ENCODE data around the gene GPR153.
"Not testable (repeated sequence)": the region's sequence is repeated elsewhere in the genome, so short reads cannot be mapped to it uniquely, and the experiment has no call there.

GPR153 gene

GRCh38 chr1:6222636-6223035, 38.3 kb downstream of the GPR153 start:
- no peak for DNase-seq

DNA sequence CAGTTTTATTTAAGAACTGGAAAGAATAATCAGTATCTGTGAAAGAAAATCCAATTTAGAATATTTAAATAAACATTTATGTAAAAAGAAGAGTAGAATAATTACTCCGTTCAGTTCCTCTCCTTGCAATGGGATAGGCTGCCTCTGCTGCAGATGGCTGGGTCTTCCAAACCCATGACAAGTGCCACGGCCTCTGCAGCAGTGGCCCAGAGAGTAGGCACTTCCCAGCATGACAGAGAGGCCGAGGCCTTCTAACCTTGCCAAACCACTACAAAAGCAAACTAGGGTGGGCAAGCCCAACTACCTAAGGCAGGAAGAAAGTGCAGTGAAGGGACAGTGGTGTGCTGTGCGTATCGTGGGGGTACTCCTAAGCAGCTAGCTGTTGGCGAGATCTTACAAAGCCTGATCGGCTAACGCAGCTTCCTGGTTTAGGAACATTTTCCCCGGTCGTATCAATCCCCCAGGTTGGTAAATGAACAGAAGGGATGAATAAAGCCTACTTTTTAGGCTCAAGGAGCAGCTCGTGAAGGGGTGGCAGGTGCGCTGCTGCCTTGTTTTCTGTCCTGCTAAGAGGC, 39.6 kb downstream of the GPR153 start:
- no peak for DNase-seq

- DNase-seq = no peak
Observed at GRCh38 chr1:6220236-6220635, 40.7 kb downstream of the GPR153 start.

DNA sequence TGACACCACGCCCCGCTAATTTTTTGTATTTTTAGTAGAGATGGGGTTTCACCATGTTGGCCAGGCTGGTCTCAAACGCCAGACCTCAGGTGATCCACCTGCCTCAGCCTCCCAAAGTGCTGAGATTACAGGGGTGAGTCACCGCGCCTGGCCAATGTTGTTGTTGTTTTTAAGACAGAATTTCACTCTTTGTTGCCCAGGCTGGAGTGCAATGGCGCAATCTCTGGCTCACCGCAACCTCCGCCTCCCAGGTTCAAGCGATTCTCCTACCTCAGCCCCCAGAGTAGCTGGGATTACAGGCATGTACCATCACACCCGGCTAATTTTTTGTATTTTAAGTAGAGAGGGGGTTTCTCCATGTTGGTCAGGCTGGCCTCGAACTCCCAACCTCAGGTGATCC, 41.3 kb downstream of the GPR153 start:
- not testable (repeated sequence) for DNase-seq

- no peak for DNase-seq
Observed at GRCh38 chr1:6218375-6219164, 42.3 kb downstream of the GPR153 start.

DNA sequence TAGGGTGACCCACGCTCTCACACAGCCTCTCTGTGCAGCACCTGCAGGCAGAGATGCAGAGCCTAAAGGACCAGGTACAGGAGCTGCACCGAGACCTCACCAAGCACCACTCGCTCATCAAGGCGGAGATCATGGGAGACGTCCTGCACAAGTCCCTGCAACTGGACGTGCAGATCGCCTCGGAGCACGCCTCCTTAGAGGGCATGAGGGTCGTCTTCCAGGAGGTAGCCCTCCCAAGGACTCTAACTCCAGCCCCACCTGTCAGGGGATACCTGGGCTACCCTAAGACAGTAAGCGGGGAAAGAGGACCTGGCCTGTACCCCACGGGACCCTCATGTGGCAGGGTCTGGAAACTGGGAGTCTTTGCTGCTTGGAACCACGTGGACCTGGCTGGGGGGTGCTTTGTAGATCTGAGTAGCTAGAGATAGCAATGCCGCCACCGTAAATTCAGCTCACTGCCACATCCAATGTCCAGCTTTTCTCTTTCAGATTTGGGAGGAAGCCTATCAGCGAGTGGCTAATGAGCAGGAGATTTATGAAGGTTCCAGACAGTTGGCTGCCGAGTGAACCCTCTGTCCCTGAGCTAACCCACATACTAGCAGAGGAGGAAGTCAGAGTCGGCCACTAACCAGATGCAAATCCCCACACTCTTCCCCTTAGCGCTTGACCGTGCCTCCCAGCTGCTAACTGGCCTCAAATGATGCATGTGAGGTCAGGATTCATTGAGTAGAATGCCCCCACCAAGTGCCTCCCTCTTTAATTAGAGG, 48.5 kb downstream of the GPR153 start:
- DNase-seq = no peak

DNA sequence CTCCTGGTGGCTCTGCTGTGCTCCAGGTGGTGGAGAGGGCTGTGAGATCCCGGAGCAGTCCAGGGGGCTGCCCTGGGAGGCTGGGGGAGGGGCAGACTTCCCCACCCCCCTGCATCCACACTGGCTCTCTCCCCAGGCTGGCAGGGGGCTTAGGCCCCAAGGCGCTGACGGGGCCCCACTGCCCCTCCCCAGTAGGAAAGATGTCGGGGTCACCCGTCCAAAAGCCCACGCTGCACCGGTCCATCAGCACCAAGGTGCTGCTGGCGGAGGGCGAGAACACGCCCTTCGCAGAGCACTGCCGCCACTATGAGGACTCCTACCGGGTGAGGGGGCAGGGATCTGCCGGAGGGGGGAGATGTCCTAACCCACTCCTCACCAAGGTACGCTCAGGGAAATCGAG, 49.2 kb downstream of the GPR153 start:
- DNase-seq = no peak

GRCh38 chr1:6210591-6211355, 50.1 kb downstream of the GPR153 start:
- no peak for DNase-seq

DNA sequence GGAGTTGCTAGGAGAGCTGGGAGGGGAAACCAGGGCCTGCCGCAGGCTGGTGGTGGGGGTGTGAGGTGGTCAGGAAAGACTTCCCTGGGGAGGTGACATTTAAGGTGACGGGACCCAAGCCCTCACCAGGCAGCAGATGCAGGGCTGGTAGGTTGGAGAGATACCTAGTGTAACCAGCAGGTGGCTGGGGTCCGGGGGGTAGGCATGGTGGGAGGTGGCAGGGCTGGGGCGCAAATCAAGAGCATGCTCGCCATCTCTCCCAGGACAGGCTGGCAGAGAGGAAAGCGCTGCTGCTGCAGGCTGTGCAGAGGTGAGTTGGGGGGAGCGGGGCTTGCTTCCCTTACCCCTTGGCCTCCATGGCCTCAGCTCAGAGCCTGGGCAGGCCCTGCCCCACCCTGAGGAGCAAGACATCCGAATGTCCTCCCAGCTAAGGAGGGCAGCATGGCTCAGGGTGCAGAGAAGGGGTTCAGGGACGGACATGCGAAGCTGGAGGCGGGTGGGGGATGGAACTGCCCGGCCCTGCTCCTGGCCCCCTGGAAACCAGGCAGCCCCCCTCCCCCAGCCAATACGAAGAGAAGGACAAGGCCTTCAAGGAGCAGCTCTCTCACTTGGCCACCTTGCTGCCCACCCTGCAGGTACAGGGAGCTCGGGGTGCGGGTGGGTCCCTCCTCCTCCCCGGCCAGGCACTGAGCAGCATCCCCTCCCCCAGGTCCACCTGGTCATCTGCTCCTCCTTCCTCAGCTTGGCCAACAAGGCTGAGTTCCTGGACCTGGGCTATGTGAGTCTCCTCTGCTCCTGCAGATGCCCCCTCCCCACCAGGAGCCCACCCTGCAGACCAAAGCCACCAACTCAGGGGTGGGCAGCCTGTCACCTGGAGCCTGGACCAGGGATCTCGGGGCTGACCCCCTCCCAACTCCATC, 51.0 kb downstream of the GPR153 start:
- no peak for DNase-seq

GRCh38 chr1:6208723-6209660, 51.9 kb downstream of the GPR153 start:
- DNase-seq = peak in 1 of 2 donors; percentile 38

DNA sequence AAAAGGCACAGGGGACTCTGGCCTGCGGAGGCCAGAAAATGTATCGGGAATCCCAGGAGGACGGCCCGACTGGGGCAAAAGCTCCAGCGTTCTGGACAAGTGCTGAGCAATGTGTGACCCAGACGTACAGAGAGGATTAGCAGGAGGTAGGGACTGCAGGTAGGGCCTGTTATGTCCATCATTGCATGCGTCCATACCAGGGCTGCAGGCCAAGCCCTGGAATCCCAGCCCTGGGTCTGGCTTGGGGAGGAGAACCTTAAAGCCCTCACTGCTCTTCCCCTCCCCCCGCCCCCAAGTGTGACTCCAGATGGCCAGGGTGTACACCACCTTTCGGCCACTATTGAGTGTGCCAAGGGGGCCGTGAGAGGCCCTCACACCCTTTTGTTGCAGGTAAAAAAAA, 53.0 kb downstream of the GPR153 start:
- no peak for DNase-seq

- DNase-seq = no peak
Observed at GRCh38 chr1:6207075-6207885, 53.6 kb downstream of the GPR153 start.

DNA sequence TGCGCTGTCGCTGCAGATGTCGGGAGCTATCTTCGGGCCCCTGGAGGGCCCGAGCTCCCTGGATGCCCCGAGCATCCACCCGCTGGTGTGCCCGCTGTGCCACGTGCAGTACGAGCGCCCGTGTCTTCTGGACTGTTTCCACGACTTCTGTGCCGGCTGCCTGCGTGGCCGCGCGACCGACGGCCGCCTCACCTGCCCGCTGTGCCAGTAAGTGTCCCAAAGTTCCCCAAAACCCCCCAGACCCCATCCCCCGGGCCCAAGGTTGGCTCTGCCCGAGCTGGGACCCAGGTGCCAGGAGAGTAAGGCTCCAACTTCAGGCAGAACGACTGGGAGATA, 54.4 kb downstream of the GPR153 start:
- no peak for DNase-seq

DNA sequence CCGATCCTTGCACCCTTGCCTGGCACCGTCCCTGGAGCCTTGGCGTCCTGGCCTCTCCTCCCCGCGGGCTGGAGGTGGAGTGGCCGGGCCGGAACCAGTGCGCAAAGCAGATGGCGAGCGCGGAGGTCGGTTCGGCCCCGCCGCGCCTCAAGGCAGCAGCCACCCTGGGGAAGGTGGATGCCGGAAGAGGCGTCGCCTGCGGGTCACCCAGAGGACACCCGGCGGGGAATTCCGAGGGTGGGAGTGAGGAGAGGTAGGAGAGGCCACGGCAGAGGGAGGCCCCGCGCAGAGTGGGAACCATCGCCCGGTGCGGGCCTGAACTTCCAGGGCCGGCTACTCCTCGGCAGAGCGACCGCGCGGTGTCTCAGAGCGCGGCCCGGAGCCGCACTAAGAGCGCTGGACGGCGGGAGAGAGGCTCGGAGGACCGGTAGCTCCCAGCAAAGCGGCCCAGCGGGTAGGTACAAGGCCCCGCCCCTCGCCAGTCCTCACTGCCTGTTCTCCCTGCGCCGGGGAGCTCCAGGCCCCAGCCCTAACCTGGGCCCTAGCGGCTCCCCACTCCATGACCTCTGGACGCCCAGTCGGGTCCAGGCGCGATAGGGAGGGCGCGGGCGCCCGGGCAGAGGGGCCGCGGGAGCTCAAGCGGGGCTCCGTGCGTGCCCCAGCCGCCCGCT, 54.9 kb downstream of the GPR153 start, which contains the start of gene RNF207:
RNF207 (plus strand) TSS at position 271 of the 671 bp plus-strand sequence. CDS start 417 bp downstream, outside the sequence.
- no peak for DNase-seq

DNA sequence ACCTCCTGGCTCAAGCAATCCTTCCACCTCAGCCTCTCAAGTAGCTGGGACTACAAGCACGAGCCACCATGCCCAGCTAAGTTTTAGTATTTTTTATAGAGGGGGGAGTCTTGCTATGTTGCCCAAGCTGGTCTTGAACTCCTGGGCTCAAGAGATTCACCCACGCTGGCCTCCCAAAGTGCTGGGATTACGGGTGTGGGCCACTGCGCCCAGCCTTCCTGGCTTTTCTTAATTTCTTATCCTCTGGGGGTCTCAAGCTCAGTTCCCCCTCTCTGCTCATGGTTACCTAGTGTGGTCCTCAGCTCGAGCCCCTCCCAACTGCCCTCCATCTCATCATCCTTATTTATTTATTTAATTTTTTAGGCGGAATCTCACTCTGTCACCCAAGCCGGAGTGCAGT, 58.6 kb downstream of the GPR153 start:
- no peak for DNase-seq

DNA sequence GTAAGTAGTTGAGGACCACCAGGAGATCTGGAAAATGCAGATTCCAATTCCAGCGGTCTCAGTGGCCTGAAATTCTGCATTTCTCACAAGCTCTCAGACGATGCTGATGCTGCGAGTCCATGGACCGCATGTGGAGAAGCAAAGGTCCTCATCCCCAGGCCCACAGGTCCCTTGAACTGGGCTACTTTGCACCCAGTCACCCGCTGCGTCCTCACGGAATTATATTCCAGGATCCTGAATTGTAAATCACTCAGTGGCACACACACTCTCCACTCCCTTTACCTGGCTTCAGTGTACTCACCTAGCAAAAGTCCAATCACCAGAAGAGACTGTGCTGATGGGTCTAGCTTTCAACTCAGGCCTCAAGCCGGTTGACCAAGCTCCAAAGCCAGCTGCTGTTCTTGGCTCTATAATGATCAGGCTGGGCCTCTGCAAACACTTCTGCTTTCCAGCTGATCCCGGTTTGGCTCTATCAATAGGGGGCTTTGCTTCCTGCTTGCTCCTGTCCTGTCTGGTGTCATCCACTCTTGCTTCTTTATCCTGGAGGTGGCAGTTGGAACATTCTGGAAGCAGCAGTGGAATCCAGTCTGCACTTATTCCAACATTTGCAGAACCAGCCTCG, 60.6 kb downstream of the GPR153 start:
- no peak for DNase-seq

DNA sequence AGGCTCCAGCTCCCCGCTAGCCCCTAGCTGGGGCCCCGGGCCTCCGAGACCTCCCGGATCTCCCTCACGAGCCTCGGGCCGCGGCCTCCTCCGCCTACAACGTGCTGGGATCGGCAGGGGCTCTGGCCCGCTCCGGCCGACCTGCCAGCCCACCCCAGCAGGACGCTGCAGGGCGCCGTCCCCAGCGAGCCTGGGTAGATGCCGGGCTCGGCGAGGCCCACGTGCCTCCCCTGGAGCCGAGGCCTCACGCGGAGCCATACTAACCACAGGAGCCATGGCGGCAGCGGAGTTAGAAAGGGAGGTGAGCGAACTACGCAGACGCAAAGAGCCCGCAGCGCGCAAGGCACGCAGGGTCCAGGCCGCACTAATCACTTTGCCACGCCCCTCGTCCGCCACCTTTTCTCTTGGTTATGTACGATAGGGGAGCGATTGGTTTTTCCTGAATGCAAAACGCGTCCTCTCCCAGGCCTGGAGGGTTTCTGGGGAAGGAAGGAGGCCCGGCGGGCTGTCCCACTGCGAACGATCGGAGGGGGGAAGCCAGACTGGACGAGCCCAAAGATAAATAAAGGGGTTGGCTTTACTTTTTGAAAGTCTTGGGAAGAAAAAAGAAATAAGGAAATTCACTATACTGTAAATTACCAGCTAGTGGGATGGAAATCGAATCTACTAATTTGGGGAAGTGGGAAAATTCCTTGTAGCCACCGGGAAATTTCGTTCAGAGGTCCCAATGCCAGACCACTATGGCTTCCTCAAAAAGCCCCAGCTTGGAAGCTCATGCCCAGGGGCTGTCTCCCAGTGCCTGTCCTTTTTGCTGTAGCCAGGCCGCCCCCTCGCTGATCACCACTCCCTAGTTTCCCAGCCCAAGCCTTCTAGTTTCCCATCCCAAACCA, 61.4 kb downstream of the GPR153 start, which contains the start of gene RPL22:
RPL22 (minus strand) TSS at position 298 of the 890 bp plus-strand sequence; CDS start at position 276, 22 bp downstream.
- DNase-seq = peak; percentile 86 to 99
